B cell (primary cell): Measurements from ENCODE around the gene SPG7. TPM values are rescaled to one million over a fixed set of nuclear protein-coding genes. Genes with fewer than 3 reads are reported as not detected.

Experiments used
- ATAC-seq: fragments of 200-7000 bp; cut with Tn5 transposase; one replicate; pipeline ENCODE4 v1.10.0; 2021; ENCODE audit warnings: low read depth, mild to moderate bottlenecking, moderate number of reproducible peaks, moderate library complexity
- CTCF ChIA-PET: fragments of 350-600 bp; sonication (Branson Sonifier 250); formaldehyde crosslinking; loops from one replicate; lab custom pipeline; 2021; ENCODE audit warnings: antibody characterized with exemption, inconsistent platforms; lab: Charles Lee
- POLR2A ChIA-PET: fragments of 350-600 bp; sonication (Branson Sonifier 250); formaldehyde crosslinking; loops from one replicate; lab custom pipeline; 2021; ENCODE audit warnings: antibody characterized with exemption; lab: Charles Lee
- DNase-seq: peaks from one replicate; pipeline ENCODE4 v3.0.0; 2013
- H2AFZ ChIP-seq: 2 replicates; pipeline ENCODE4 v1.6.1; 2012; ENCODE audit warnings: mild to moderate bottlenecking, low read depth, low read length; ENCODE audit not compliant: insufficient read depth, poor library complexity, severe bottlenecking
- H3K27ac ChIP-seq, 2 donors: 1 replicate in 1 of 2; 2 replicates in 1 of 2; pipeline ENCODE4 v1.5.1; 2012 to 2013; ENCODE audit warnings: low read length in 2 of 2, mild to moderate bottlenecking in 2 of 2, moderate library complexity in 1 of 2
- H3K27me3 ChIP-seq, 4 experiments: fragments of 200-600 bp in 1 of 4; sonication (generic) in 1 of 4; replicated peaks in 1 of 4; 1 replicate in 2 of 4; 2 replicates in 2 of 4; pipeline versions ENCODE4 v1.6.1 to v1.7.0; 2013 to 2016; ENCODE audit warnings: low read length in 3 of 4, mild to moderate bottlenecking in 2 of 4, mixed read lengths in 1 of 4, moderate library complexity in 1 of 4; ENCODE audit not compliant: insufficient read depth in 4 of 4, control insufficient read depth in 3 of 4; ENCODE audit errors: control extremely low read depth in 1 of 4
- H3K36me3 ChIP-seq, 2 experiments: replicated peaks in 1 of 2; 1 replicate in 1 of 2; 2 replicates in 1 of 2; pipeline versions ENCODE4 v1.6.1 to v1.7.1; 2013; ENCODE audit warnings: low read length in 1 of 2; ENCODE audit not compliant: insufficient read depth in 2 of 2, control insufficient read depth in 1 of 2; ENCODE audit errors: control extremely low read depth in 1 of 2, extremely low read depth in 1 of 2
- H3K4me1 ChIP-seq, 2 donors: fragments of 200-600 bp in 1 of 2; sonication (generic) in 1 of 2; 1 replicate in 1 of 2; 2 replicates in 1 of 2; pipeline versions ENCODE4 v1.5.1 to v1.6.1; 2013 to 2017; ENCODE audit warnings: low read length in 2 of 2; ENCODE audit not compliant: control insufficient read depth in 2 of 2, insufficient read depth in 2 of 2
- H3K4me2 ChIP-seq: replicated peaks from 2 replicates; pipeline ENCODE3; 2012; ENCODE audit warnings: mild to moderate bottlenecking, low read depth, low read length; ENCODE audit not compliant: poor library complexity, severe bottlenecking
- H3K4me3 ChIP-seq, 5 experiments: fragments of 200-600 bp in 1 of 5; sonication (generic) in 1 of 5; 1 replicate in 3 of 5; 2 replicates in 2 of 5; pipeline versions ENCODE4 v1.5.1 to v1.7.0; 2011 to 2016; ENCODE audit warnings: low read length in 4 of 5, mild to moderate bottlenecking in 4 of 5, low read depth in 2 of 5, control low read depth in 1 of 5, moderate library complexity in 1 of 5; ENCODE audit not compliant: insufficient read depth in 1 of 5; ENCODE audit errors: control extremely low read depth in 1 of 5, extremely low read depth in 1 of 5
- H3K79me2 ChIP-seq: fragments of 200-600 bp; sonication (generic); one replicate; pipeline ENCODE4 v1.6.0; 2016; ENCODE audit warnings: low read length; ENCODE audit not compliant: control insufficient read depth, insufficient read depth
- H3K9ac ChIP-seq: fragments of 200-600 bp; sonication (generic); 2 replicates; pipeline ENCODE4 v1.6.1; 2017; ENCODE audit warnings: mild to moderate bottlenecking, low read length, moderate library complexity
- H3K9me3 ChIP-seq, 3 donors: one replicate each; pipeline versions ENCODE4 v1.6.1 to v1.7.1; 2013; ENCODE audit warnings: low read length in 2 of 3; ENCODE audit not compliant: control insufficient read depth in 2 of 3, insufficient read depth in 1 of 3; ENCODE audit errors: control extremely low read depth in 1 of 3
- H4K20me1 ChIP-seq: 2 replicates; pipeline ENCODE4 v1.6.0; 2012; ENCODE audit warnings: mild to moderate bottlenecking, low read length; ENCODE audit not compliant: insufficient read depth, control insufficient read depth, poor library complexity, severe bottlenecking
- H3K27ac Mint-ChIP-seq: one replicate; pipeline ENCODE4 v1.8.0; 2021; ENCODE audit warnings: mixed read lengths
- H3K27me3 Mint-ChIP-seq: one replicate; pipeline ENCODE4 v1.8.0; 2021; ENCODE audit warnings: mixed read lengths
- H3K4me1 Mint-ChIP-seq: one replicate; pipeline ENCODE4 v1.8.0; 2021; ENCODE audit warnings: mixed read lengths
- H3K4me3 Mint-ChIP-seq: one replicate; pipeline ENCODE4 v1.8.0; 2021; ENCODE audit warnings: mixed read lengths
- H3K9me3 Mint-ChIP-seq: one replicate; pipeline ENCODE4 v1.8.0; 2022; ENCODE audit warnings: mixed read lengths; ENCODE audit not compliant: insufficient read depth
- EZH2 ChIP-seq: IDR thresholded peaks from 2 replicates; pipeline ENCODE4 v1.6.1; 2012; ENCODE audit warnings: borderline replicate concordance, low read depth, mild to moderate bottlenecking, moderate library complexity, low read length; ENCODE audit not compliant: insufficient read depth, poor library complexity, severe bottlenecking
- WGBS: methylation state at CpG from one replicate; pipeline ENCODE4 v1.1.5; 2013; ENCODE audit warnings: missing lambda C conversion rate; ENCODE audit not compliant: insufficient coverage; 5-methylcytosine and 5-hydroxymethylcytosine counted together
- intact Hi-C: fragments of 100-400 bp; cut with micrococcal nuclease; formaldehyde crosslinking; loops from one replicate; pipeline ENCODE4 v1.10.0; 2022
- polyA plus RNA-seq: library from polyadenylated mRNA; depleted of rRNA; stranded (reverse); fragments of >200 nt; gene quantifications from 2 replicates; pipeline ENCODE4 v1.2.3, GENCODE V29; 2012
- small RNA-seq: library from RNA; depleted of rRNA; stranded (forward); fragments of <200 nt; gene quantifications from one replicate; pipeline ENCODE3, GENCODE V24; 2012; ENCODE audit warnings: low replicate concordance, low read depth; ENCODE audit not compliant: insufficient read length
- total RNA-seq, 2 donors: library from RNA; stranded (reverse); fragments of 120-200 nt in 1 of 2; gene quantifications; 1 replicate in 1 of 2; 2 replicates in 1 of 2; pipeline versions ENCODE4 v1.2.3 to v1.2.4, GENCODE V29; 2013 to 2022
- TF ChIP-seq, protein P1 (sequence below): fragments of 200-600 bp; IDR thresholded peaks from one replicate; pipeline ENCODE4 v1.8.0; 2022; ENCODE audit warnings: antibody characterized with exemption, mild to moderate bottlenecking

SPG7 gene
- total and polyA plus RNA-seq, 2 donors (not counting 1 experiment from before 2014, with no cell fraction given), result 146 to 157 TPM

DNA sequence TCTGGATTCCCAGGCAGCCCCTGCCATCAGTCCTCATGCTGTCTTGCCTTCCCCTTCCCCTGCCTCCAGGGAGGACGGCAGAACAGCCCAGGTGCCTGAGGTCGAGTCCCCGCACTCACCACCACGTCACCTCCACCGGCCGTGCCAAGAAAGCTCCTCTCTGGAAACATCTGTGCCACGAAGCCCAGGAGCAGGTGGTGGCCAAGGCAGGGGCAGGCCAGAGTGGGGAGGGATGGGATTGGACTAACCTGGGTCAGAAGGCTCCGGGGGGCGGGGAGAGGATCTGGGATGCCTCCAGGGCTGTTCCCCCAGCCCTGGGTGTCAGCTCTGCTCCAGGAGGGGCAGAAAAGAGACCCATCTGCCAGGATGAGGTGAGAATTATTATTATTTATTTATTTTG is 97.8 kb downstream of the SPG7 start:
- TF ChIP-seq, protein P1, sequence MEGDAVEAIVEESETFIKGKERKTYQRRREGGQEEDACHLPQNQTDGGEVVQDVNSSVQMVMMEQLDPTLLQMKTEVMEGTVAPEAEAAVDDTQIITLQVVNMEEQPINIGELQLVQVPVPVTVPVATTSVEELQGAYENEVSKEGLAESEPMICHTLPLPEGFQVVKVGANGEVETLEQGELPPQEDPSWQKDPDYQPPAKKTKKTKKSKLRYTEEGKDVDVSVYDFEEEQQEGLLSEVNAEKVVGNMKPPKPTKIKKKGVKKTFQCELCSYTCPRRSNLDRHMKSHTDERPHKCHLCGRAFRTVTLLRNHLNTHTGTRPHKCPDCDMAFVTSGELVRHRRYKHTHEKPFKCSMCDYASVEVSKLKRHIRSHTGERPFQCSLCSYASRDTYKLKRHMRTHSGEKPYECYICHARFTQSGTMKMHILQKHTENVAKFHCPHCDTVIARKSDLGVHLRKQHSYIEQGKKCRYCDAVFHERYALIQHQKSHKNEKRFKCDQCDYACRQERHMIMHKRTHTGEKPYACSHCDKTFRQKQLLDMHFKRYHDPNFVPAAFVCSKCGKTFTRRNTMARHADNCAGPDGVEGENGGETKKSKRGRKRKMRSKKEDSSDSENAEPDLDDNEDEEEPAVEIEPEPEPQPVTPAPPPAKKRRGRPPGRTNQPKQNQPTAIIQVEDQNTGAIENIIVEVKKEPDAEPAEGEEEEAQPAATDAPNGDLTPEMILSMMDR, result no peak
- no peak for TF ChIP-seq EZH2
- H3K4me1 Mint-ChIP-seq, result peaks cover 7% of the 10 kb centered on the region
- no peak overlapping the region for H3K27ac Mint-ChIP-seq
- no peak overlapping the region for H3K4me2 ChIP-seq
- H3K4me3 Mint-ChIP-seq, result no peak overlapping the region
- no peaks in the 10 kb centered on the region for H3K9me3 Mint-ChIP-seq
- POLR2A ChIA-PET, result no interaction called here
- WGBS, result 92% methylated on average over 9 of the region's 9 CpGs
- intact Hi-C loops, result no loop called here
- H3K9me3 ChIP-seq, result no peaks in the 10 kb centered on the region
- no peaks in the 10 kb centered on the region for H3K79me2 ChIP-seq
- H3K36me3 ChIP-seq, result no peaks in the 10 kb centered on the region
- H4K20me1 ChIP-seq, result no peaks in the 10 kb centered on the region
- no peak for ATAC-seq
- no peak overlapping the region for H3K9ac ChIP-seq
- DNase-seq, result no peak
- peaks cover 4% of the 10 kb centered on the region for H3K27me3 Mint-ChIP-seq
- CTCF ChIA-PET, result no interaction called here
- no peak overlapping the region for H3K4me3 ChIP-seq
- no peak overlapping the region for H3K27ac ChIP-seq
- H2AFZ ChIP-seq, result no peak overlapping the region
- H3K27me3 ChIP-seq, result peaks cover 0 to 14% (median 0%) of the 10 kb centered on the region in 4 experiments
- H3K4me1 ChIP-seq, result peaks cover 7 to 10% of the 10 kb centered on the region in 2 donors

Small RNAs within 50 kb of the gene (small RNA-seq; reads per million reads assigned to genes)
- not detected for gene SNORD68

Other genes with a start within 250 kb of the SPG7 start
- gene ANKRD11, start 17.8 kb upstream of the SPG7 start, total RNA-seq, result 314 and 320 TPM in 2 replicates
- 67.9 and 78.0 TPM in 2 replicates for gene ANKRD11, start 17.8 kb upstream of the SPG7 start, polyA plus RNA-seq
- 3,172 and 3,184 TPM in 2 replicates for gene RPL13, start 52.3 kb downstream of the SPG7 start, total RNA-seq
- 8,110 and 11,676 TPM in 2 replicates for gene RPL13, start 52.3 kb downstream of the SPG7 start, polyA plus RNA-seq
- 0.61 and 0.76 TPM in 2 replicates for gene CPNE7, start 67.4 kb downstream of the SPG7 start, total RNA-seq
- 0.51 and 1.0 TPM in 2 replicates for gene CPNE7, start 67.4 kb downstream of the SPG7 start, polyA plus RNA-seq
- not detected in 2 replicates for gene DPEP1, start 105.2 kb downstream of the SPG7 start, total RNA-seq
- not detected in 2 replicates for gene DPEP1, start 105.2 kb downstream of the SPG7 start, polyA plus RNA-seq
- gene CHMP1A, start 149.3 kb downstream of the SPG7 start, total RNA-seq, result 88.1 and 90.0 TPM in 2 replicates
- 80.4 and 92.6 TPM in 2 replicates for gene CHMP1A, start 149.3 kb downstream of the SPG7 start, polyA plus RNA-seq
- 12.6 and 15.0 TPM in 2 replicates for gene SPATA33, start 149.4 kb downstream of the SPG7 start, total RNA-seq
- gene SPATA33, start 149.4 kb downstream of the SPG7 start, polyA plus RNA-seq, result 3.5 and 3.6 TPM in 2 replicates
- 114 and 119 TPM in 2 replicates for gene CDK10, start 178.3 kb downstream of the SPG7 start, total RNA-seq
- 145 and 225 TPM in 2 replicates for gene CDK10, start 178.3 kb downstream of the SPG7 start, polyA plus RNA-seq
- 15.9 and 16.4 TPM in 2 replicates for gene SPATA2L, start 193.3 kb downstream of the SPG7 start, total RNA-seq
- 32.1 and 33.0 TPM in 2 replicates for gene SPATA2L, start 193.3 kb downstream of the SPG7 start, polyA plus RNA-seq
- gene VPS9D1, start 212.5 kb downstream of the SPG7 start, total RNA-seq, result 14.6 and 15.1 TPM in 2 replicates
- 17.0 and 24.0 TPM in 2 replicates for gene VPS9D1, start 212.5 kb downstream of the SPG7 start, polyA plus RNA-seq
- gene ZNF276, start 213.1 kb downstream of the SPG7 start, total RNA-seq, result 82.7 and 87.3 TPM in 2 replicates
- 98.2 and 110 TPM in 2 replicates for gene ZNF276, start 213.1 kb downstream of the SPG7 start, polyA plus RNA-seq